SHP77 treated with DMSO at 0.1 percent for 48 hours (cell line): ENCODE data around the gene CLIC5.

Experiments used
- DNase-seq: peaks from one replicate; lab custom pipeline; 2025; lab: John Stamatoyannopoulos, UW

Gene CLIC5

DNA sequence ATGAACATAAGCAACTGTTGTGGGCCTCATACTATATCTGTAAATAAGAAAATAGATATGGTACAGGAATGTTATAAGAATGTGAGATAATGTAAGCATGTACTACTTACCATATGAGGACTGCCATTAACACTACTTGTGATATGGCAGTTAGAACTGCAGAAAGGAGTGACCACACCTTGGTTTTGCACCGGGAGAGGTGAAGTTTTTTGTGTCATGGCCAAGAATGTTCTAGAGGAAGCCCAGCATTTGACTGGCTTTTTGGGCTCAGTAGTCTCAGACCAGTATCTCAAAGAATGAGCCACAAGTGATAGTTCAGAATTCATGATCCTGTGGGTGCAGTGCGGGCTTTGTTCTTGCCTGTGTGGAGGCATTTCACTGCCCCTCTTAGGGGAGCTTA, 123.5 kb downstream of the CLIC5 start:
- no peak for DNase-seq

DNA sequence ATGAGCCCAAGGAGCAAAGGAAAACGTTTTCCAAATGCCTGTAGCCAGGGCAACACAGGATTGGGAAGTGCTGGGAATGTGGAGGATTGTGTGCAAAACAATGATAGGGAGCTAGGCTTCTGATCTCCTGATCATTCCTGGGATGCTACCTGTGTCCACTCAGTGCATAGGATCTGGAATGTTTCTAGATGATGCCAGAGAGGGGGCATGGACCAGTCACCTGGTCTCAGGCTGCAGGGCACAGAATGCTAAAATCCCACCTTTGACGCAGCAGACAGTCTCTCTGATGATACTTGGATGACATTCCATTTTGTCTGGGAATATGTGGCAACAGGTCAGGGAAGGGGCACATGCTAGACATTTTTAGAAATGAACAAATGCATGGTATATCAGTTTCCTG, 128.9 kb downstream of the CLIC5 start:
- no peak for DNase-seq

DNA sequence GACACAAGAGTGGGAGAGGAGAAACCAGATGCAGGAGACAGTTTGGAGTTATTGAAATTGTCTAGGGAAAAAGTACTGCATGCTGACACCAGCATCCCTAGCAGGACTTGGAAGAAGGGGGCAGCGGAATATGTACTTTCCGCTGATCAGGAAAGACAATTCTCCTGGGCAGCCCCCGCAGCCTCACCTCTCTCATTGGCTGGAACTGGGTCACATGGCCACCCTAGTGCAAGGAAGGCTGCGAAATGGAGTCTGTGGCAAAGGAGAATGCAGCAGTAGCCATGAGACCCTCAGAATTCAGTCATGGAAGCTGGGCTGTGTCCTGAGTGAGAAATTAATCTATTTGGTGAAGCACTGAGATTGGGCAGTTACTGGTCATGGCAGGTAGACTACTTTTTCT, 131.3 kb downstream of the CLIC5 start:
- no peak for DNase-seq

- DNase-seq: no peak
Measured at GRCh38 chr6:45882671-45883070, 133.0 kb downstream of the CLIC5 start.

- no peak for DNase-seq
Measured at GRCh38 chr6:45881705-45882467, 133.8 kb downstream of the CLIC5 start.

DNA sequence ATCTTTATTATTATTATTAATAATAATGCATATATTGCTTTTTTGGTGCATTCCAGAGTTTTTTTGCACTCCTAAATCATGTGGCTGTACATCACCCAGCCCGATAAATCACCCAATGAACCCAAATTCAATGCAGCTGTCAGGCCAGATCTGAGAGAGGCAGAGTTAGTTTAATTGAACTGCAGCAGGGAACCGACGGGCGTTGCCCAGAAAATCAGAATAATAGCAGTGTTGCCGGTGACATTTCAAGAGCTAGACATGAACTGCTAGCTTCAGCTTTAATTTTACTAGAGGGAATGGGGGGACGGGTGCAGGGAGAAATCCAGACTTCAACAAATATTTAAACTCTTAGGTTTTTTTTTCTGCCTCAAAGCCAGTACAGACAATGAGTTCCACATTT, 135.0 kb downstream of the CLIC5 start:
- DNase-seq: no peak

- DNase-seq: no peak
Measured at GRCh38 chr6:45880159-45880558, 135.5 kb downstream of the CLIC5 start.

- DNase-seq: no peak
Measured at GRCh38 chr6:45877970-45878590, 137.6 kb downstream of the CLIC5 start.

- no peak for DNase-seq
Measured at GRCh38 chr6:45872827-45873365, 142.8 kb downstream of the CLIC5 start.

DNA sequence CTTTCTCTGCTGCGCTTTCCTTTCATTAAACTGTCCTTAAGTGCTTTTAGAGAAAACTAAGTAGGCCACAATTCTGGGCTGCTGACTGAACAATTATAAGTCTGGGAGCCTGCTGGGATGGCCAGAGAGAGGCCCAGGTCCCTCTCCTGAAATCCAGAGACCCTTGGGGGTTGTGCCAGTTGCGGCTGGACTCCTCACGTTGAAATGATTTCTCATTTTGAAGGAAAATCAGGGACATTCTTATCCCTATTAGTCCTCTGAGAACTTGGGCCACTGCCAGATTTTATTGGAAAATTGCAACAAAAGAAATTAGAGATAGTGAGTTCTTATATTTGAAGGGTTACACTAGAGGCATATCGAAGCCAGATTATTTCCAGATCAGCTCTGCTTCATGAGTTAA, 145.1 kb downstream of the CLIC5 start:
- DNase-seq: no peak

- no peak for DNase-seq
Measured at GRCh38 chr6:45864651-45865050, 151.0 kb downstream of the CLIC5 start.

- DNase-seq: no peak
Measured at GRCh38 chr6:45858691-45859090, 157.0 kb downstream of the CLIC5 start.

GRCh38 chr6:45857827-45858226, 157.8 kb downstream of the CLIC5 start:
- no peak for DNase-seq

DNA sequence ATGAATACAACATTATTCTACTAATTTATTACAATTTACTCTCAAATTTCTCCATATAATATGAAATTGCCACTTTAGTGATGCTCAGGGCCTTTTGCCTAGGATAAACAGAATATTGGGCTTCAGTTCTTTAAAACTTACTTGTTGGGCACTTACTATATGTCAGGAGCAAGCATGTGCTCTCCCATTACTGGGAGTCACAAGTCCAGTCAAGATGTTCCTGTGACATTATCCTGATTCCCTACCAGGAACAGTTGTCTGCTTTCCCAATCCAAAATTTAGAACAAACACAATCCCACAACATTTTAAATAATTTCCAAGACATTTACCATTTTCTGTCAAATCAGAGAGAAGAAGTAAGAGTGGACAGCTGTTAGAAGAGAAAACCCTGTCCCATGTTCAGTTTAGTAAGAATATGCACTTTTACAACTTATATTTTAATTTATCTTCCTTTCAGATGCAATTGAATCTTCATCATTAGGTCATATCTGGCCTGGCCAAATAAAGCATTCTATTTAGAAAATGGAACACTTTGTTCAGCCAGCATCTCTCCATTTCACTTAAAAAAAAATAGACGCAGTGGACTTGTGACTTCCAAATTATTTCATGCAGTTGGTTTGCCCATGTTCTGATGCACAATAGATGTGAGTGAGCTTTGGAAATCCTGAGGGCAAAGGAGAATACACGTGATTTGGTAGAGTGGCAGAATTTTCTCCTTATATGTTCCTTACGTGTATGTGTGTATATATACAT, 159.8 kb downstream of the CLIC5 start:
- DNase-seq: no peak

- DNase-seq: no peak
Measured at GRCh38 chr6:45854149-45854742, 161.4 kb downstream of the CLIC5 start.

GRCh38 chr6:45851034-45851400, 164.6 kb downstream of the CLIC5 start:
- no peak for DNase-seq

- no peak for DNase-seq
Measured at GRCh38 chr6:45850378-45851033, 165.2 kb downstream of the CLIC5 start.

GRCh38 chr6:45845567-45845966, 170.1 kb downstream of the CLIC5 start:
- DNase-seq: no peak

DNA sequence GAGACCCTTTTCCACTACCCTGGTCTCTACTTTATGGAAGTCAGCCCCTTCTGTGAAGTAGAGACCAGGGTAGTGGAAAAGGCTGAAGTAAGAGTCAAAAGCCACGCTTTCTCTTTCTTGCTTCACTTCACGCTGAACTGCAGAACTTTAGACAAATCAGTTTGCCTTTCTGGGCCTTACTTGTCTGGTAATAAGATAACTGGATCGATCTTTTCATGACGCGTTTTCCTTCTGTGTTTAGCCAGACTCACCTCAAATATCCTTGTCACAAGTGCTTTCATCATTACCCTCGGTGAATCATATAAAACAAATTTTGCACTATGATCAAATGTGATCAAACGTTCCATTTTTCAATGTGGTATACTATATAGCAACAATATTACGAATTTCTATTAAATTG, 170.7 kb downstream of the CLIC5 start:
- no peak for DNase-seq

DNA sequence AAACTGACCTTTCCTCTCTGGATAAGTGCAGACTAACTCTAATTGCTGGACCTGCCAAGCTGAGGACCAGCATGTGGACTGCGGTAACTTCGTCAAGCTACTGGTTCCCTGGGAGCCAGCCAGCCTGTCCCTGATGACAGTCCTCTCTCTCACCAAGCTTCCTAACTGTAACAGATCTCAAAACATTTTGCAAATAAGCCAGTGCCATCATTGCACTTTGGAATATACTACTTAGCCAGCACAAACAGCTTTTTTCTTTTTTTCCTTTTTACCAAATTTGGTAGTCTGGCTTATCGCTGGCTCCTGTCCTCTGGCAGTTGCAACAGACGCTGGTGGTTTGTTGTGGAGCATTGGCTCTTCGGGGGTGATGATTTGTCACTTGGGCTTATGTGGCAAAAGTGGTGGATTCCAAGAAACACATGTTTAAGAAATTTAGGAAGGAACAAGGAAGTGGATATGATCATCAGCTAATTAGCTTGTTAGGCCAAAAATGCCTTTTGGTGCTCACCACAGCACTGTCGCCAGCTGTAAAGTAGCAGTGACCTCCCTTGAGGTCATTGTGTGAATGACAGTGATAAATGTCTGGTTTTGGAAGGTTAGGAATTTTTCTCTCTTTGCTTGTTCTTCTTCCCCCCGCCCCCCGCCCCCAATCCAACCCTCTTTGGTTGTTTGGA, 171.7 kb downstream of the CLIC5 start:
- DNase-seq: no peak

DNA sequence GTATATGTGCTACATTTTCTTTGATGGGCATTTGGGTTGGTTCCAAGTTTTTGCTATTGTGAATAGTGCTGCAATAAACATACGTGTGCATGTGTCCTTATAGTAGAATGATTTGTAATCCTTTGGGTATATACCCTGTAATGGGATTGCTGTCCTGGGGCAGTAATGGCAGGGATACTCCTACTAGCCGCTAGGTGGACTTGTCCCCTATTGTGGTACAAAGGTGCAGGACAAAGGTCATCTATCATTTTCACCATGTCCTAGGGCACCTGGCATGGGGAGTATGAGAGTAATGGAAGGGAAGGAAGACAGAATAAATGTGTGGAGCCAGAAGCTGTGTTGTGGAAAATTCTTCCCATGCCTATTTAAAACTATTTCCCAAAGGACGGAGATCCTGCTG, 174.6 kb downstream of the CLIC5 start:
- no peak for DNase-seq
